ENCODE results near the gene FAM3D. TPM values are rescaled to one million over a fixed set of nuclear protein-coding genes. Genes with fewer than 3 reads are reported as not detected.

The FAM3D gene
- polyA plus RNA-seq, 2 of the 4 experiments (the other 2 are of a cell fraction): not detected

DNA sequence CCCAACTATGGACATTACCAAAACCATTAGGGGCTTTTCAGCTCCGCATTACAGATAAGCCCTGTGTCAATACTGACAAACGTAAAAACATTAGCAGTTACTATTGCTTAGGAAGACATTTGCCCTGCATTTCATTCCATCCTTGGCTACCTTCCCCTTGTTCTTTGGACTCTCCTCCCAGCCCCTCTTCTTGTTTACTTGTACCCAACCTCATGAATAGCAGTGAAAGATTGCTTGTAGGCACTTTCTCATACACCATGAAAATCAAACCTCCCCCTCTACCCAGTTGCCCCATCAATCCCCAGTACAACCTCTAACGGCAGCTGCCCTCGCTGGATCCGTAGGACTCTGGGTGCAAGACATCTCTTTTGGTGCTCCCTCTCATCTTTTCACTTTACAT, 72.5 kb downstream of the FAM3D start:
- CTCF ChIA-PET: interaction anchor here (0.6 to 1.5 kb wide), 2 partner anchors 16 to 38 kb away, joined by 3 read pairs; no protein-coding TSS in a partner anchor
- TF ChIP-seq GATA3 (IDR thresholded peaks at IDR 0.05; ENCODE audit: borderline replicate concordance): no peak
- TF ChIP-seq USF2 (IDR thresholded peaks at IDR 0.05): no peak
- TF ChIP-seq HOXB5 (CRISPR knock-in tag; IDR thresholded peaks at IDR 0.05): no peak
- no peak for TF ChIP-seq RCOR1 (IDR thresholded peaks at IDR 0.05; ENCODE audit: low read depth, low read length)
- no peak for TF ChIP-seq BCL3 (IDR thresholded peaks at IDR 0.05)
- TF ChIP-seq, protein P1, sequence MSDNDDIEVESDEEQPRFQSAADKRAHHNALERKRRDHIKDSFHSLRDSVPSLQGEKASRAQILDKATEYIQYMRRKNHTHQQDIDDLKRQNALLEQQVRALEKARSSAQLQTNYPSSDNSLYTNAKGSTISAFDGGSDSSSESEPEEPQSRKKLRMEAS (IDR thresholded peaks at IDR 0.05): no peak
- no peak for TF ChIP-seq RNF2 (IDR thresholded peaks at IDR 0.05; ENCODE audit: borderline replicate concordance, low read depth)
- no peak for TF ChIP-seq KDM5A (IDR thresholded peaks at IDR 0.05)
- no peak for TF ChIP-seq FOXS1 (CRISPR knock-in tag; IDR thresholded peaks at IDR 0.05)
- TF ChIP-seq EHF (CRISPR knock-in tag; IDR thresholded peaks at IDR 0.05): no peak
- TF ChIP-seq ZNF302 (CRISPR knock-in tag; IDR thresholded peaks at IDR 0.05): no peak
- no peak for TF ChIP-seq HDAC2 (IDR thresholded peaks at IDR 0.05)
- TF ChIP-seq NR3C1 (IDR thresholded peaks at IDR 0.05): no peak
- no peak for TF ChIP-seq MAZ (IDR thresholded peaks at IDR 0.05; ENCODE audit: borderline replicate concordance, low read depth, low read length)
- TF ChIP-seq ELK1 (IDR thresholded peaks at IDR 0.05; ENCODE audit: low read depth, low read length): no peak
- TF ChIP-seq POLR2AphosphoS2 (conservative IDR thresholded peaks at IDR 0.05; ENCODE audit: low read length): no peak
- TF ChIP-seq, protein P2, sequence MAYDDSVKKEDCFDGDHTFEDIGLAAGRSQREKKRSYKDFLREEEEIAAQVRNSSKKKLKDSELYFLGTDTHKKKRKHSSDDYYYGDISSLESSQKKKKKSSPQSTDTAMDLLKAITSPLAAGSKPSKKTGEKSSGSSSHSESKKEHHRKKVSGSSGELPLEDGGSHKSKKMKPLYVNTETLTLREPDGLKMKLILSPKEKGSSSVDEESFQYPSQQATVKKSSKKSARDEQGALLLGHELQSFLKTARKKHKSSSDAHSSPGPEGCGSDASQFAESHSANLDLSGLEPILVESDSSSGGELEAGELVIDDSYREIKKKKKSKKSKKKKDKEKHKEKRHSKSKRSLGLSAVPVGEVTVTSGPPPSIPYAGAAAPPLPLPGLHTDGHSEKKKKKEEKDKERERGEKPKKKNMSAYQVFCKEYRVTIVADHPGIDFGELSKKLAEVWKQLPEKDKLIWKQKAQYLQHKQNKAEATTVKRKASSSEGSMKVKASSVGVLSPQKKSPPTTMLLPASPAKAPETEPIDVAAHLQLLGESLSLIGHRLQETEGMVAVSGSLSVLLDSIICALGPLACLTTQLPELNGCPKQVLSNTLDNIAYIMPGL (CRISPR knock-in tag; IDR thresholded peaks at IDR 0.05; ENCODE audit: borderline replicate concordance): no peak
- no peak for TF ChIP-seq RAD21 (conservative IDR thresholded peaks at IDR 0.05 in 1 of 2, IDR thresholded peaks at IDR 0.05 in 1 of 2)
- FAIRE-seq (no peak), ATAC-seq (no peak), DNase-seq (ENCODE audit: low read depth in 1 of 2, low spot score in 1 of 2) (no peak)
- POLR2A ChIA-PET: no interaction called here
- no peak overlapping the region for H3K4me3 ChIP-seq
- no peaks in the 10 kb centered on the region for H3K4me1 ChIP-seq
- WGBS (ENCODE audit: missing lambda C conversion rate): 40% methylated on average over 5 of the region's 5 CpGs
- H3K4me2 ChIP-seq: no peak overlapping the region
- no peak overlapping the region for H3K27ac ChIP-seq
- H3K9me3 ChIP-seq: no peaks in the 10 kb centered on the region

- FAIRE-seq (no peak), DNase-seq (ENCODE audit: low read depth in 1 of 2, low spot score in 1 of 2) (no peak), ATAC-seq (no peak)
- H3K4me2 ChIP-seq: no peak overlapping the region
- CTCF ChIA-PET: interaction anchor here (1.0 to 1.1 kb wide), 2 partner anchors 25 to 39 kb away, joined by 3 to 4 read pairs; no protein-coding TSS in a partner anchor
- POLR2A ChIA-PET: no interaction called here
- no peaks in the 10 kb centered on the region for H3K9me3 ChIP-seq
- no peaks in the 10 kb centered on the region for H3K4me1 ChIP-seq
- 42% methylated on average over 6 of the region's 6 CpGs for WGBS (ENCODE audit: missing lambda C conversion rate)
- TF ChIP-seq FOSL2 (IDR thresholded peaks at IDR 0.05) (no peak), FOSL2 (CRISPR knock-in tag; IDR thresholded peaks at IDR 0.05) (no peak), PBX3 (IDR thresholded peaks at IDR 0.05) (no peak), ESRRA (IDR thresholded peaks at IDR 0.05; ENCODE audit: borderline replicate concordance, low read length) (no peak), FOSB (CRISPR knock-in tag; IDR thresholded peaks at IDR 0.05) (no peak), MAZ (IDR thresholded peaks at IDR 0.05; ENCODE audit: borderline replicate concordance, low read depth, low read length) (no peak), POLR2AphosphoS2 (conservative IDR thresholded peaks at IDR 0.05; ENCODE audit: low read length) (no peak), E2F6 (IDR thresholded peaks at IDR 0.05; ENCODE audit: borderline replicate concordance, low read depth) (no peak), NPAS2 (CRISPR knock-in tag; IDR thresholded peaks at IDR 0.05; ENCODE audit: borderline replicate concordance) (no peak), MAFK (IDR thresholded peaks at IDR 0.05; ENCODE audit: partially characterized antibody) (no peak), JUNB (IDR thresholded peaks at IDR 0.05) (no peak), NR3C1 (IDR thresholded peaks at IDR 0.05) (no peak), HOXB13 (CRISPR knock-in tag; IDR thresholded peaks at IDR 0.05; ENCODE audit: low read depth) (no peak), RARB (CRISPR knock-in tag; IDR thresholded peaks at IDR 0.05) (no peak)
- H3K27ac ChIP-seq: no peak overlapping the region
- no peak overlapping the region for H3K4me3 ChIP-seq
Observed at GRCh38 chr3:58591517-58592510, 74.8 kb downstream of the FAM3D start.

All from A549 (cell line).